ENCODE data around the gene MRPL53.

The MRPL53 gene

DNA sequence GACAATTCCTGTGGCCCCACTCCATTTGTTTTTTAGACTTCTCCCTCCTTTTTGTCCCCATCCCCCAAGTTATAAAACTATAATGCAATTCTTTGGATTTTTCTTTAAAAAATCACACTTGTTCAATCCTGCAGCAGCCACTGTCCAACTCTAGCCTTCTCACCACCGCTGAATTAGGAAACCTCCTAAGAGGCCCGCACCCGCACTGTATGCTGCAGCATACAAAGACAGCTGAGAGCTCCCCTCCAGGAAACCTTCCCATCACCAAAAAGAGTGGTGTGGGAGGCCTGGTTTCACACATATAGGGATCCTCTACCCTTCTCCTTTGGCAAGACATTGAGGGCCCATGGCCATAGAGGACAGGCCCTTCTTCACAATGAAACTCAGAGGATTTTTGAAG lies 32.1 kb upstream of the MRPL53 start:
- no peak overlapping the region for H3K9ac ChIP-seq (ENCODE audit: low read length)
- no peaks in the 10 kb centered on the region for H3K27me3 ChIP-seq (ENCODE audit: low read length)
- no peak for TF ChIP-seq EZH2phosphoT487 (conservative IDR thresholded peaks at IDR 0.05; ENCODE audit: low read length)
- TF ChIP-seq, protein P1, sequence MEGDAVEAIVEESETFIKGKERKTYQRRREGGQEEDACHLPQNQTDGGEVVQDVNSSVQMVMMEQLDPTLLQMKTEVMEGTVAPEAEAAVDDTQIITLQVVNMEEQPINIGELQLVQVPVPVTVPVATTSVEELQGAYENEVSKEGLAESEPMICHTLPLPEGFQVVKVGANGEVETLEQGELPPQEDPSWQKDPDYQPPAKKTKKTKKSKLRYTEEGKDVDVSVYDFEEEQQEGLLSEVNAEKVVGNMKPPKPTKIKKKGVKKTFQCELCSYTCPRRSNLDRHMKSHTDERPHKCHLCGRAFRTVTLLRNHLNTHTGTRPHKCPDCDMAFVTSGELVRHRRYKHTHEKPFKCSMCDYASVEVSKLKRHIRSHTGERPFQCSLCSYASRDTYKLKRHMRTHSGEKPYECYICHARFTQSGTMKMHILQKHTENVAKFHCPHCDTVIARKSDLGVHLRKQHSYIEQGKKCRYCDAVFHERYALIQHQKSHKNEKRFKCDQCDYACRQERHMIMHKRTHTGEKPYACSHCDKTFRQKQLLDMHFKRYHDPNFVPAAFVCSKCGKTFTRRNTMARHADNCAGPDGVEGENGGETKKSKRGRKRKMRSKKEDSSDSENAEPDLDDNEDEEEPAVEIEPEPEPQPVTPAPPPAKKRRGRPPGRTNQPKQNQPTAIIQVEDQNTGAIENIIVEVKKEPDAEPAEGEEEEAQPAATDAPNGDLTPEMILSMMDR (IDR thresholded peaks at IDR 0.05; ENCODE audit: insufficient read depth, low read length, poor library complexity, severe bottlenecking), result no peak
- peaks cover 4% of the 10 kb centered on the region; the same call in 1 of the 2 replicates for H3F3A ChIP-seq (ENCODE audit: insufficient read depth)
- 0 out of 2 replicates have a peak, but pooled peaks cover 3% of the 10 kb centered on the region for H3K79me2 ChIP-seq (ENCODE audit: insufficient read depth, low read length)
- no peaks in the 10 kb centered on the region for H3K36me3 ChIP-seq (ENCODE audit: low read length)
- no peaks in the 10 kb centered on the region for H3K9me3 ChIP-seq (ENCODE audit: insufficient read depth, low read length)
- H2AFZ ChIP-seq (ENCODE audit: low read depth, low read length, severe bottlenecking), result no peak overlapping the region
- H3K4me3 ChIP-seq (ENCODE audit: insufficient read depth, low read length, poor library complexity, severe bottlenecking), result no peak overlapping the region
- H3K27ac ChIP-seq (ENCODE audit: low read depth, low read length), result no peak overlapping the region
- H3K4me2 ChIP-seq (ENCODE audit: low read depth, low read length, poor library complexity, severe bottlenecking), result no peak overlapping the region
- no peaks in the 10 kb centered on the region for H3K9me2 ChIP-seq (replicated peaks; ENCODE audit: insufficient read depth, low read length)
- no peaks in the 10 kb centered on the region for H4K20me1 ChIP-seq (ENCODE audit: low read depth, low read length)

DNA sequence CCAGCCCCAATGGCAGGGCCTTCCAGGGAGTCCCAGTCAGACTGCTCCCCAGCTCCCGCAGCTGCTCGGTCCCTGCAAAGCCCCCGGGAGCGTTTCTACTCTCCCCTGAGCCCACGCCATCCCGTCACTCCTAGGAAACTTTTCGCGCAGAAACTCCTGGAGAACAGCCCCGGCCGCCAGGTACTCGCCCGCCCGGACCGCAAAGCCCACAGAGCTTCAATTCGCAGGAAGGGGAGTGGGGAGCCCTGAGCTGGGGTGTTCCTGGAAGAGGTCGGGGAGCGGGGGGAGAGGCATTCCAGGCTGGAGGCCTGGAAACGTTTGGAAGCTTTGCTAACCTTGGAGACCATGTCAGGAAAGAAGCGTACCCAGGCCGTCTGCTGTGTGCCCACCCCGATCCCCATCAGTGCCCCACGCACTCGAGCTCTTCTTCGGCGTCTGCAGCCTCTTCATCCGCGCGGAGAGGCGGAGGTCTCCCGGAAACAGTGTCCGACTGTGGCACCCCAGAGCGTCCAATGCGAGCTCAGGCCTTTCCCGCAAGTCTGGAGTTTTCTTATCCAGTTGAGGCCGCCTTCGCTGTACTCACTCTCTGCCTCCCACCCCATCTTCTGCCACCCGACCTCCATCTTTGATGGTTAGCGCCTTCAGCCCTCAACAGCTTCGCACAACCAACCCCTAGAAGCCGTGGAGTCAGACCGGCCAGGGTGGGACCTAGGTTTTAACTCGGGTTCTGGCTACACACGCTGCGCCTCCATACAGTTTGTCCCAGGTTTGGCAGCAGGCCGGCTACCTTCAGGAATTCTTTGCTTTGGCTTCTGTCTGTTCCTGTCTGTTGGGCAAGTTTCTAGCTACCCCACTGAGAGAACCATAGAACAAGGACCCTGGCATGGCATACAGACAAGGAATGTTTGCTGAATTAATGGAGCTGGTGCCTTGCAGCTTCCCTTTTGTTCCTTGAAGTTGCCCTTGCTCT lies 31.3 kb upstream of the MRPL53 start:
- Histone ChIP-seq H3F3A (ENCODE audit: insufficient read depth) (no peaks in the 10 kb centered on the region), H4K20me1 (ENCODE audit: low read depth, low read length) (no peaks in the 10 kb centered on the region), H3K36me3 (ENCODE audit: low read length) (no peaks in the 10 kb centered on the region), H3K79me2 (ENCODE audit: insufficient read depth, low read length) (0 out of 2 replicates have a peak, but pooled peaks cover 3% of the 10 kb centered on the region), H3K9ac (ENCODE audit: low read length) (peak overlapping the region; percentile 42), H3K9me3 (ENCODE audit: insufficient read depth, low read length) (no peaks in the 10 kb centered on the region), H3K4me2 (ENCODE audit: low read depth, low read length, poor library complexity, severe bottlenecking) (peak overlapping the region; percentile 47), H3K4me3 (ENCODE audit: insufficient read depth, low read length, poor library complexity, severe bottlenecking) (no peak overlapping the region), H2AFZ (ENCODE audit: low read depth, low read length, severe bottlenecking) (no peak overlapping the region), H3K27me3 (ENCODE audit: low read length) (no peaks in the 10 kb centered on the region), H3K9me2 (replicated peaks; ENCODE audit: insufficient read depth, low read length) (no peaks in the 10 kb centered on the region), H3K27ac (ENCODE audit: low read depth, low read length) (no peak overlapping the region)
- TF ChIP-seq, protein P1 (IDR thresholded peaks at IDR 0.05; ENCODE audit: insufficient read depth, low read length, poor library complexity, severe bottlenecking), result no peak
- no peak for TF ChIP-seq EZH2phosphoT487 (conservative IDR thresholded peaks at IDR 0.05; ENCODE audit: low read length)

DNA sequence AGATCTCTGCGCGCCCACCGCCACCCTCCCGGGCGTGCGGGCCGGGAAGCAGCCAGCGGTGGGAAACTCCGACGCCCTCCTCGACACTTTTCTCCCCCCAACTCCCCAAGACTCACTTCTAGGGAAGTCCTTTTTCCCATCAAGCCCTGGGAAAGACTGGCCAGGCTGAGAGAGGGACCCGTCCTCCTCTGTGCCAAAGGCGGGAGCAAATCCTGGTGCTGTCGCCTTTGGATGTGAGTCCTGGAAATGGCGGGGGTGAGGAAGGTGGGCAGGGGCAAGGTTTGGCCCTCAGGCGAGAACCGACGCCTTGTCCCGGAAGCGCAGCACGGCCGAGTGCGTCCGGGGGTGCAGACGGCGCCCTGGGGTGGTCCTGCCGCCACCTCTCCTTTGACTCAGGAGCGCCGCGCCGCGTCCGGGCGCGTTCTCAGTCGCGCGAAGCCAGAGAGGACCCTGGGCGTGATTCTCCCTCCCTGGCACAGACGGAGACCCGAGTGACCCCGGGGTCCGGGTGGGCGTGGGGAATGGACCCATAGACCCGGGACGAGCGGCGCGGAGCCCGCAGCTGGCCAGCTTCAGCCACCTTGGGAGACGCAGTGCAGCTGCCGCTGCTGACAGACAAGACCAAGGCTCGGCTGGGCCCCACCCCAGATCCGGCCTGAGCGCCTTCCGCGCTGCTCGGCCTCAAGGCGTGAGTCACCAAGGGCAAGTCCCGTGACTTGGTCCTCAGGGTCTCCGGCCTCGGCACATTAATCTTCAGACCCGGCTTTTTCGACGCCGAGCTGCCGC lies 30.4 kb upstream of the MRPL53 start:
- H3K9me2 ChIP-seq (replicated peaks; ENCODE audit: insufficient read depth, low read length), result no peaks in the 10 kb centered on the region
- 0 out of 2 replicates have a peak, but pooled peaks cover 3% of the 10 kb centered on the region for H3K79me2 ChIP-seq (ENCODE audit: insufficient read depth, low read length)
- H3K4me3 ChIP-seq (ENCODE audit: insufficient read depth, low read length, poor library complexity, severe bottlenecking), result peak overlapping the region; percentile 30
- H3K9ac ChIP-seq (ENCODE audit: low read length), result peak overlapping the region; percentile 42
- H2AFZ ChIP-seq (ENCODE audit: low read depth, low read length, severe bottlenecking), result peak overlapping the region; percentile 52
- H3K36me3 ChIP-seq (ENCODE audit: low read length), result no peaks in the 10 kb centered on the region
- H3K27ac ChIP-seq (ENCODE audit: low read depth, low read length), result no peak overlapping the region
- H3K4me2 ChIP-seq (ENCODE audit: low read depth, low read length, poor library complexity, severe bottlenecking), result peak overlapping the region; percentile 47
- 0 out of 2 replicates have a peak, but pooled peaks have one; percentile 31 for TF ChIP-seq EZH2phosphoT487 (conservative IDR thresholded peaks at IDR 0.05; ENCODE audit: low read length)
- TF ChIP-seq, protein P1 (IDR thresholded peaks at IDR 0.05; ENCODE audit: insufficient read depth, low read length, poor library complexity, severe bottlenecking), result peak; percentile 21
- H3K27me3 ChIP-seq (ENCODE audit: low read length), result no peaks in the 10 kb centered on the region
- no peaks in the 10 kb centered on the region for H3K9me3 ChIP-seq (ENCODE audit: insufficient read depth, low read length)
- H4K20me1 ChIP-seq (ENCODE audit: low read depth, low read length), result no peaks in the 10 kb centered on the region
- H3F3A ChIP-seq (ENCODE audit: insufficient read depth), result no peaks in the 10 kb centered on the region

Measured in SU-DHL-6 (cell line).